Measurements from ENCODE around the gene AFP. TPM values are rescaled to one million over a fixed set of nuclear protein-coding genes. Genes with fewer than 3 reads are reported as not detected.

AFP gene
- polyA plus RNA-seq, 1 donor (not counting 4 experiments of a cell fraction or from before 2014, with no cell fraction given), result 1.8 TPM

- dilution Hi-C loops (cut with MboI; ENCODE audit: extremely low pct_ligation_motif_present, low sequenced_read_pairs), result no loop called here
- H3K27me3 ChIP-seq (ENCODE audit: control insufficient read depth, extremely low read depth, insufficient read depth, low read length), result peaks cover 3% of the 10 kb centered on the region
- H3K9me1 ChIP-seq (ENCODE audit: control insufficient read depth, extremely low read depth, insufficient read depth, low read length), result no peaks in the 10 kb centered on the region
- TF ChIP-seq EZH2 (IDR thresholded peaks at IDR 0.05; ENCODE audit: low read length), result no peak
- TF ChIP-seq CTCF (optimal IDR thresholded peaks at IDR 0.05 in 1 of 3, IDR thresholded peaks at IDR 0.05 in 1 of 3, conservative IDR thresholded peaks at IDR 0.05 in 1 of 3; ENCODE audit: extremely low read depth in 1 of 3, insufficient read depth in 2 of 3, low read length in 3 of 3), result no peak
- no peak for DNase-seq (ENCODE audit: low read depth, low spot score)
- H3K4me2 ChIP-seq (ENCODE audit: control insufficient read depth, extremely low read depth, insufficient read depth, low read depth, low read length), result no peak overlapping the region
- FAIRE-seq, result no peak
- no peak overlapping the region for H2AFZ ChIP-seq (ENCODE audit: control insufficient read depth, low read length)
- H4K20me1 ChIP-seq (ENCODE audit: control insufficient read depth, extremely low read depth, insufficient read depth, low read length), result no peaks in the 10 kb centered on the region
- no peaks in the 10 kb centered on the region for H3K9me3 ChIP-seq (ENCODE audit: control insufficient read depth, low read depth, low read length)
- no peak overlapping the region for H3K4me3 ChIP-seq (ENCODE audit: control insufficient read depth in 2 of 3, extremely low read depth in 1 of 3, insufficient read depth in 2 of 3, low read depth in 1 of 3, low read length in 3 of 3)
- H3K79me2 ChIP-seq (ENCODE audit: control insufficient read depth, insufficient read depth, low read length), result no peaks in the 10 kb centered on the region
- no peak overlapping the region for H3K27ac ChIP-seq (ENCODE audit: control insufficient read depth, insufficient read depth, low read length)
- no peak overlapping the region for H3K9ac ChIP-seq (ENCODE audit: control insufficient read depth, extremely low read depth, insufficient read depth, low read length)
- H3K4me1 ChIP-seq (ENCODE audit: control insufficient read depth, extremely low read depth, insufficient read depth, low read length), result no peaks in the 10 kb centered on the region
- no peaks in the 10 kb centered on the region for H3K36me3 ChIP-seq (ENCODE audit: control insufficient read depth in 2 of 2, extremely low read depth in 1 of 2, insufficient read depth in 2 of 2, low read length in 2 of 2)
Observed at GRCh38 chr4:73487233-73487632, 51.2 kb downstream of the AFP start.

GRCh38 chr4:73499996-73500765 is 64.2 kb downstream of the AFP start:
- Histone ChIP-seq H3K9me3 (ENCODE audit: control insufficient read depth, low read depth, low read length) (no peaks in the 10 kb centered on the region), H3K27ac (ENCODE audit: control insufficient read depth, insufficient read depth, low read length) (peak overlapping the region; percentile 24), H4K20me1 (ENCODE audit: control insufficient read depth, extremely low read depth, insufficient read depth, low read length) (no peaks in the 10 kb centered on the region), H2AFZ (ENCODE audit: control insufficient read depth, low read length) (peak overlapping the region; percentile 98), H3K4me3 (ENCODE audit: control insufficient read depth in 2 of 3, extremely low read depth in 1 of 3, insufficient read depth in 2 of 3, low read depth in 1 of 3, low read length in 3 of 3) (peak overlapping the region in 2 of 3 experiments; percentile 66 to 70), H3K27me3 (ENCODE audit: control insufficient read depth, extremely low read depth, insufficient read depth, low read length) (no peaks in the 10 kb centered on the region), H3K9ac (ENCODE audit: control insufficient read depth, extremely low read depth, insufficient read depth, low read length) (peak overlapping the region; percentile 39), H3K4me2 (ENCODE audit: control insufficient read depth, extremely low read depth, insufficient read depth, low read depth, low read length) (peak overlapping the region; percentile 97), H3K9me1 (ENCODE audit: control insufficient read depth, extremely low read depth, insufficient read depth, low read length) (no peaks in the 10 kb centered on the region), H3K79me2 (ENCODE audit: control insufficient read depth, insufficient read depth, low read length) (no peaks in the 10 kb centered on the region), H3K36me3 (ENCODE audit: control insufficient read depth in 2 of 2, extremely low read depth in 1 of 2, insufficient read depth in 2 of 2, low read length in 2 of 2) (no peaks in the 10 kb centered on the region), H3K4me1 (ENCODE audit: control insufficient read depth, extremely low read depth, insufficient read depth, low read length) (peaks cover 6% of the 10 kb centered on the region)
- dilution Hi-C loops (cut with MboI; ENCODE audit: extremely low pct_ligation_motif_present, low sequenced_read_pairs), result no loop called here
- TF ChIP-seq EZH2 (IDR thresholded peaks at IDR 0.05; ENCODE audit: low read length), result no peak
- DNase-seq (ENCODE audit: low read depth, low spot score) (no peak), FAIRE-seq (no peak)

All from keratinocyte (primary cell).